ENCODE data around the gene C1QTNF1.
"Not testable (repeated sequence)": the region's sequence is repeated elsewhere in the genome, so short reads cannot be mapped to it uniquely, and the experiment has no call there.

Gene C1QTNF1

DNA sequence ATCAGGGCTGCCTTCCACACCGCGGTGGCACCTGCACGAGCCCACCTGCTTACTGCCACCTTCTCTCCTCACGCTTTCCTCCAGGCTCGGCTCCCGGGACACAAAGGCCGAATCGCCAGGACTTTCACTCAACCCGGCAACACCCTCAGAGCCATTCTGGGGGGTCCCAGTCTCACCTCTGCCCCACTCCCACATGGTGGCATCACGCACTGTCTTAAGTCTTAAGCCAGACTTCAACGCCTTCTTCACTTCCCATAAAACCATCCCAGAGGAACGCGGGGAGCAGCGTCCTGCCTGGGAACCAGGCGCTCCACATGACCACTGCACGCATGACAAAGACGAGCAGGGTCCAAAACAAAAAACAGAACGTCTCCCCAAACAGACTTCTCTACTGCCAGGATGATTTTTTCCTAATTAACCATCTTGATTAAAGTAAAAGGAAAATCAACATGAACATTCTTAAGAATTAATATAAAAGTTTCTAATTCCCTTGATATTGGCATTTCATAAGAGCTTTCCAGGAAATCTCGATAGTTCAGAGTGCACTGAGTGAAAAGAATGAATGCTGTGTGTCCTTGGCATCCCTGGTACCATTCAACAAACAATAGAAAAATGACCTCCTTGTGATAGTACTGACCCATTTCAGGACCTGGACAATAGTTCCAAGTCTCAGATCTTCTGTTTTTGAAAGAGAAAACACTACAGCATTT lies 17.0 kb upstream of the C1QTNF1 start:
- no peak for DNase-seq (ENCODE audit: low spot score)

DNA sequence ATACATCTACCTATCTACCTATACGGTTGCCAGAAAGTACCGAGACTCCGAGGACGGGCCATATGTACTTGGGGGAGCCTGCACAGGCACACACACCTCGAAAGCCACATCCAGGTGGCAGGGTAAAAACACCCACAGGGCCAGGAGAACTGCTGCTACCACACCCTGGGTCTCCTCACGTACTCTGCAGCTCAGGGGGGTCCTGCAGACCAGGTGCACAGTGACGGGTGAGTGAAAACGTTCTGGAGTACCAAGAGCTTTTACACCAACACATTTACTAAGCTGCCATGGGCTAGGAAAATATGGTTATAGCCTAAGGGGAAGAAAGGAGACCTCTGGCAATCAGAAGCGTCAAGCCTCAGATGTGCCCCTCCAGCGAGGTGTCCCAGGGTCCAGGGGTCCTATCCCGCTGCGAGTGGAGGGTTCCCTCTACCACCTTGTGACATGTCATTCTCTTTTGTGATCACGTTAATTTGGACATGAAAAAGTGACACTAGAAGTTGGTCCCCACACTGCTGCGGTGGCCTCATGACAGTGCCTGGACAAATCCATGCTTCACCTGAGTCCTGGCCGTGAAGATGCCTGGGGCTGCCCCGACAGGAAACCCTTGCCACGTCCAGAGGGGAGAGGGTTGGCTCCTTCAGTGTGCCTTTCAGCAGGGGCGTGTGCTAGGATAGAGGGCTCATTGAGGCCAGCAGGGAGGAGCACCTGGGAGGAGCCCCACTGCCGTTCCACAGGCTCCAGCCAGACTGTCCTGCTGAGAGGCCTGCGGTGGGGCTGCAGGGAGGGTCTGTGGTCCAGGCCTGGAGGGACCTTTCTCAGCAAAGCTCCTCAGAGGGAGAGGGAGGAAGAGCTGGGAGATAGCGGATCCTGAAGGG lies 16.2 kb upstream of the C1QTNF1 start:
- no peak for DNase-seq (ENCODE audit: low spot score)

DNA sequence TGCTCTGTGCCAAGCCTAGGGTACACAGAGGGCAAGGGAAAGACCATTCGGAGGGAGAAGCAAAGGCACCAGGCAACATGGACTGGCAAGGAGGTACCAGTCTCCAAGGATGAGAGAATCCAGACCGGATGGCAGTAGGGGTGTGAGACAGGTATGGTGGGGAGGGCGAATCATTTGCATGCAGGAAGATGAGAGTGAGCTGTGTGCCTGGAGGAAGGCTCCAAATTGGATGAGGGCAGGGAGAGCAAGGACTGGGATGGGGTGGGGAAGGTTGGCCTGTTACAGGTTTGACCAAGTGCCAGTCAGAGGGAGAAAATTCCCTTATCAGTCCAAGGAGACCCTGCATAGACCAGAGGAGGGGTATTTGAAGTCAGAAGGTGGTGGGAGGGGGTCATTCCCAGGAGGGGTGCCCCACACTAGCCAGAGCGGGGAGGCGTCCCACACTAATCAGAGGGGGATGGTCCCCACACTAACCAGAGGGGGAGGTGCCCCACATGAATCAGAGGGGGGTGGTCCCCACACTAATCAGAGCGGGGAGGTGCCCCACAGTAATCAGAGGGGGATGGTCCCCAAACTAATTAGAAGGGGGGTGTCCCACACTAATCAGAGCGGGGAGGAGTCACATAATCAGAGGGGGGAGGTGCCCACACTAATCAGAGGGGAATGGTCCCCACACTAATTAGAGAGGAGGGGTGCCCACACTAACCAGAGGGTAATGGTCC lies 15.1 kb upstream of the C1QTNF1 start:
- no peak for DNase-seq (ENCODE audit: low spot score)

DNA sequence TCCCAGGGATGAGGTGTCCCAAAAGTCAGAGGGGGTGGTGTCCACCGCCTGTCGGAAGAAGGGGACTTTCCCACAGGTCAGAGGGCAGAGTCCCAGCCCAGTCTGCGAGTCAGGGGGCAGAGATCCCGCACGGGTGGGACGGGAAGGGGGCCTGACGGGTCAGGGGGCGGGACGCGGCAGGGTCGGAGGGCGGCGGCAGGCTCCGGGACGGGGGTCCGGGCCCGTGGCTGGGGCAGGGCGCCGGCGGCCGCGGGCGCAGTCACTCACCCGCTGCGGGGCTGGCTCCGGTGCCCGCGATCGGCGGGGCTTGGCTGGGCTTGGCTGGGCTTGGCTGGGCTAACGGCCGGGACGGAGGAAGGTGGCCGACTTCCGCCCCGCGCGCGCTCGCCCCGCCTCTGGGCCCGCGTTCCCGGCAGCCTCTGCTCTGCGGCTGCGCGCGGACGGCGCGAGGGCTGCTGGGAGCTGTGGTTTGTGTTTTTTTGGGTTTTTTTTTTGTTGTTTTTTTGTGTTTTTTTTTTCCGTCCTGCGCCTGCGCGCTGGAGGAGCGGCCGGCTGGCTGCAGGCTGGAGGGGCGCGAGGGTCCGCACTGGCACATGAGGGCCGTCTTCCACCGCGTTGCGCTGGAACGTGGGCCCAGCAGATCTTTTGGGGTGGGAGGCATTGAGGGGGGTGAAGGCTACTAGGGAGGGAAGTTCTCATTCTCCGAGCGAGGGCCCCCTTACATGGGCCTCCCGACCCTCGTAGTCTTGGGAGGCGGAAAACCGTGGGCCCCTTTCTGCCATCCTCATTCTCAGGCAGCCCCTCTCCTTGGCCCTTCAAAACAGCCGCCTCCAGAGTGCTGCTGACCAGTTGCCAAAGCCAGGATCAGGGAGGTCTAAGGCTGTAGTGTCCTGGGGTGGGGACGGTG lies 14.3 kb upstream of the C1QTNF1 start, which contains the start of gene CANT1:
CANT1 (minus strand) TSS at position 368 of the 907 bp plus-strand sequence. CDS start 12,142 bp downstream, outside the sequence.
- DNase-seq (ENCODE audit: low spot score): peak; percentile 85

DNA sequence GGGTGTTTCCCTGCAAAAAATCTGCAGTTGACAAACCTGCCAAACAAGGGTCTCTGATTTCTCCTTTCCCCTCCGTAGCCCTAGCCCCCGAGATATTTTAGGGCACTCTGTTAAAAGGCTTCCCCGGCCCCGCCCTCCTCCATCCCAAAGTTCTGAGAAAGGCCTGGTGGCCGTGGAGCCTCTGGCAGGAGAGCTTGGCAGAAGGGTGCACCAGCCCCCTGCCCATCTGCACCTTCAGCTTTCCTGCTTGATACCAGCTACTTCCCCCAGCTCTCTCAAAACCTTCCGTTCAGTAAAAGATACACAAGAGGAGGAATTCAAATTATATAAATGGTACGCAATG lies 13.7 kb upstream of the C1QTNF1 start:
- DNase-seq (ENCODE audit: low spot score): no peak

DNA sequence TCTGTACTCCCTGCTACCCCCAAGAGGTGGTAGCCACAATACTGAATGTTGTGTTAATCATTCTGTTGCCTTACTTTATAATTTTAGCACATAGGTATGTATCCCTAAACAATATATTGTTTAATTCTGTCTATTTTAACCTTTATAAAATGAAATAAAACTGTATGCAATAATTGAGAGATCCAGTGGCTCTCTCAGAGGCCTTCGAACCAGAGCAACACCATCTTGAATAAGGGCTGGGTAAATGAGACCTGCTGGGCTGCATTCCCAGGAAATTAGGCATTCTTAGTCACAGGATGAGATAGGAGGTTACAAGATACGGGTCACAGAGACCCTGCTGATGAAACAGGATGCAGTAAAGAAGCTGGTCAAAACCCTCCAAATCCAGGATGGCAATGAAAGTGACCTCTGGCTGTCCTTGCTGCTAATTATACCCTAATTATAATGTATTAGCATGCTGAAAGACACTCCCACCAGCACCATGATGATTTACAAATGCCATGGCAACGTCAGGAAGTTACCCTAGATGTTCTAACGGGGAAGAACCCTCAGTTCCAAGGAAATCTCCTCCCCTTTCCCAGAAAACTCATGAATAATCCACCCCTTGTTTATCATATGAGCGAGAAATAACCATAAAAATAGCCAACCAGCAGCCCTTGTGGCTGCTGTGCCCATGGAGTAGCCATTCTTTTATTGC lies 12.4 kb upstream of the C1QTNF1 start:
- DNase-seq (ENCODE audit: low spot score): peak; percentile 62

DNA sequence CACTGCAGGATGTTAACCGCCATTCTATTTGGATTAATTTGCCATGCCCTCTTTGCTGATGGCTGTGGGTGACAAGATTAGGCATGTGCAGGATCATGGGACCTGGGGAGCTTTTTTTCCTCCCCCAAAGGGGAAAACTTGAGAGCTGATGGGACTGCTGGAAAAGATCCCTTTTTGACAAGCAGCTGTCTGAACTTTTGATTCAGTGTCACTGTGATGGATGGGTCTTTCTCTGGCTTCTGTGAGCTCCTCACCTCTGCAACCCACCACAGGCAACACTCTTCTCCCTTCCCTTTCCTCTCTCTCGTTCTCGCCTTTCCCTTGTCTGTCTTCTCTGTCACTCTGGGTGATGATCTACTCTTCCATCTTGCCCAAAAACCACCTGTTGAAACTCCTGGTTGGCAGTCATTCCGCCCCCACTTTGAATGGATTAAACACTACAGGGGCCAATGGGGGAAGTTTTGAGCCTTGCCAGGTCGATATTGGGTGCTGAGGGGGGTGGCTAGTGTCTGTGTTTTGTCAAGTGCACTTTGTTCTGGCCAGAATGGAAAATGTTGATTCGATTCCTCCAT lies 11.3 kb upstream of the C1QTNF1 start:
- DNase-seq (ENCODE audit: low spot score): no peak

DNA sequence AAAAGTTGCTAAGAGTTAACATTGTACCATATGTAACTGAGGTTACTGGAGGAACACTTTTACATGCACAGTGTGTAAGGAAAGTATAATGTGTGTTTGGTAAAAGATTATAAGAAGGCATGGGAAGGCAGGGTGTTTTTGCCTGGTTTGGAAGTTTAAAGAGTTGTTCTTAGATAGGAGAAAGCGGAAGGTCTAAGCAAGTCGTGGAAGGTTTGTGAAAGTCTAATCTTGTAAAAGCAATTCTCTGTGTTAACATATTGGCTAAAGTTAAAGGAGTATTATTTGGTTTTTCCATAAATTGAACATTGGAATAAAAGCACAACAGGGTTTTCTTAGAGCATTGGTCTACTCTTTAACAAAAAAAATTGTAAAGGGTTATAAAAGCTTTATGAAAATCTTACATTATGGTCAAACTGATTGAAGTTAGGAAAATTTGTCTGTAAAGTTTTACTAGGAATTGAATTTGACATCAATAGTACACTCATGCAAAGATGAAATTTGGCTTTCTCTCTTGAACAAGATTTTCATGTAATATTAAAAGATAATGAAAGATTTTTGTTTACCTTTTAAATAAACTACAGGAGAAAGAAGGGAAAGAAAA lies 9.7 kb upstream of the C1QTNF1 start:
- no peak for DNase-seq (ENCODE audit: low spot score)

DNA sequence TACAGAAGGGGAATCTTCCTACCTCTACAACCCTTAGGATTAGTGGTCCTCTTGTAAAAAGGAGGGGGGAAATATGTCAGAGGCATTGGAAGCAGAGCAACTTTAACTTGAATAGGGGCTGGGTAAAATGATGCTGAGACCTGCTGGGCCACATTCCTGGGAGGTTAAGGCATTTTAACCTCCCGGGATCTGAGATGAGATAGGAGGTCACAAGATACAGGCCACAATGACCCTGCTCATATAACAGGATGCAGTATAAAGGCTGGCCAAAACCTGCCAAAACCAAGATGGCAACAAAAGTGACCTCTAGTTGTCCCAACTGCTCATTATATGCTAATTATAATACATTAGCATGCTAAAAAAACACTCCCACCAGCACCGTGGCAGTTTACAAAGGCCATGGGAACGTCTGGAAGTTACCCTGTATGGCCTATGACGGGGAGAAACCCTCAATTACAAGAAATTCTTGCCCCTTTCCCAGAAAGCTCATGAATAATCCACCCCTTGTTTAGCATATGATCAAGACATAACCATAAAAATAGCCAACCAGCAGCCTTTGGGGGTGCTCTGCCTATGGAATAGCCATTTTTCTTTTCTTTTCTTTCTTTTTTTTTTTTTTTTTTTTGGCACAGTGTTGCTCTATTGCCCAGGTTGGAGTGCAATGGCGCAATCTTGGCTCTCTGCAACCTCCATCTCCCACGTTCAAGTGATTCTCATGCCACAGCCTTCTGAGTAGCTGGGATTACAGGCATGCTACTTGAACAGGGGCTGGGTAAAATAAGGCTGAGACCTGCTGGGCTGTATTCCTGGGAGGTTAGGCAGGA lies 6.2 kb upstream of the C1QTNF1 start:
- no peak for DNase-seq (ENCODE audit: low spot score)

DNA sequence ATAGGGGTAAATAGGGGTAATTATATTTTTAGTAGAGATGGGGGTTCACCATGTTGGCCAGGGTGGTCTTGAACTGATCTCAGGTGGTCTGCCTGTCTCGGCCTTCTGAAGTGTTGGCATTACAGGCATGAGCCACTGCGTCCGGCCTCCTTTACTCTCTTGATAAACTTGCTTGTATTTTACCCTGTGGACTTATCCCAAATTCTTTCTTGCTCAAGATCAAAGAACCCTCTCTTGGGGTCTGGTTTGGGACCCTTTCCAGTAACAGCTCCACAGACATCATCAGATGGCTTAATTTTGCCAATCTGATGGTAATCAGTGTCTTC lies 5.6 kb upstream of the C1QTNF1 start:
- DNase-seq (ENCODE audit: low spot score): no peak

DNA sequence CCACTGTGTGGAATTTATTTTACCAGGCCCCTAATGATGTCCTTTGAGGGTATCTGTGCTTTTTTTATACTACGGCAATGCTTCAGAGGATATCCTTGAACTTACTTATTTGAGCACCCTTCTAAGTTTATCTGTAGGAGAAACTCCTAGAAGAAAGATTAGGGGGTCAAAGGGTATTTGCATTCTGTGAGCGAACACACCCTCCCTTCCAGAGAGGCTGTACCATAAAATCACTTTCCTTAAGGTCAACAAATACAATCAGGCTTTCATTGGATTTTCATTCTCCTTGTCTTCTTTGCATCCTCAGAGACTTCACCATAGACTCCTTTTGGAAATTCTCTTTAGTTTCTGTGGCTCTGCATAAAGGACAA lies 4.7 kb upstream of the C1QTNF1 start:
- DNase-seq (ENCODE audit: low spot score): no peak

DNA sequence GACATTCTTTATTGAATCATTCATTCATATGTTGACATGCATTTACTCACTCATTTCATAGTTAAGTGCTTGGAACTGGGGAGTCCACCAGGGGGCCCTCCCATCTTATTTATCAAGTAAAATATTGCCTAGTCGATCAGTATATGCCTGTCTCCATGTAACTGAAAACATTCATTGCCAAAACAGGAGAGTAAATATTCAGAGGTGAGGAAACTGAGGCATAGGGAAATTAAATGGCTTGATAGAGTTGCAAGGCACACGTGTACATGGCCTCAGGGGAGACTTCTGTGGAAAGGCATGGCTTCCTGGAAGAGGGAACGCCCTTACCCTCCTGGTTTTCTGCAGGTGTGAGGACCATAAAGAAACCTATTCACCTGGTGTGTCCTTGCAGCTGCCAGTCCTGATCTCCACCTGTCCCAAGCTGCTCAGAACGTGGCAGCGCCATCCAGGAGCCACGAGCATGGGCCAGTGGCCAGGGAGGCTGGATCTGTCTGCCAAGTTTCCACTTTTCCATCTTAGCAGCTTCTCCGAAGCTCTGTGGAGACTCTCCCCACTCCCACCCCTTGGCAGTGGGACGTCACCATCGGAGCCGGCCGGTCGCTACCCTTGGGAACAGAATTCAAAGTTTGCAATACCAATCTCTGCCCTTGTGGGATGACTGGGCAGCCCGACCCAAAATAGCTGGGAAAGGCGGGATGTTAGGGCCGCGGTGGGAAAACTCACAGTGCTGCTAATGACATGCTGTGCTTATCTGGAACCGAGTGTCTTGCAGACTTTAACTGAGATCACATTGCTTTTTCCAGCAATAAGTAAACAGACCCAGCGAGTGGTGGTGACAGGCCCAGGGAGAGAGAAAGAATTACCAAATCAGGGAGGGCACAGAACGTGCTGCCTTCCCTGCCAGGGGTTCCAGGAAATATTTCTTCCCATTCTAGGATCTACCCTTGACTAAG lies 4.1 kb upstream of the C1QTNF1 start:
- peak; percentile 73 for DNase-seq (ENCODE audit: low spot score)

DNA sequence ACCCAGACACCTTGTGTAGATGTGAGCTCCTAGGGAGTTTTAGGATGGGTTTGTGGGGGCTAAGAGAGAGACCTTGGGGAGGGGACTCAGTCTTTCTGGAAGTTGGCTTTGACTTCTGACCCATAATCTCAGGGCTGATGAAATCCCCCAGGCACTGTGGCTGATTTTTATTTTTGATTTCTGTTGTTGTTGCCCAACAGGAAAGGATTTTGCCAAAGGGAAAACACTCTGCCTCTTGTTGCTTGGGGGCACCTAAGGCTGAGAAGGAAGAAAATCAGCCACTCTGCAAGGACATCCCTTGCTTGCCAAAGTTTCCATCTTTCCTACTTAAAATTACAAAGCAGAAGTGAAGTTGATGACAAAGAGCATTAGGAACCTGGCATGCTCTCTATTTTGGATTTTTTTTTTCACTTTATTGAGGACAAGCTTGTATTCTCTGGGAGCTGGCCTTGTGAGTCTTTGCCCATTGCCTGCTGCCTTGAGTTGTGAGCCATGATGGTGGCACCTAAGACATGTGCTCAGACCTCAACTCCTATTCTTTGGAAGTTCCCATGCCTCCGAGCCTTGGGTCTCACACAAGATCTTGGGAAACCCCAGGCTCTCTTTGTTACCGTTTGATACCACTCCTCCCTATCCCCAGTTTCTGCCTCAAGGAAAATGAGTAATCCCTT lies 3.2 kb upstream of the C1QTNF1 start:
- DNase-seq (ENCODE audit: low spot score): no peak

DNA sequence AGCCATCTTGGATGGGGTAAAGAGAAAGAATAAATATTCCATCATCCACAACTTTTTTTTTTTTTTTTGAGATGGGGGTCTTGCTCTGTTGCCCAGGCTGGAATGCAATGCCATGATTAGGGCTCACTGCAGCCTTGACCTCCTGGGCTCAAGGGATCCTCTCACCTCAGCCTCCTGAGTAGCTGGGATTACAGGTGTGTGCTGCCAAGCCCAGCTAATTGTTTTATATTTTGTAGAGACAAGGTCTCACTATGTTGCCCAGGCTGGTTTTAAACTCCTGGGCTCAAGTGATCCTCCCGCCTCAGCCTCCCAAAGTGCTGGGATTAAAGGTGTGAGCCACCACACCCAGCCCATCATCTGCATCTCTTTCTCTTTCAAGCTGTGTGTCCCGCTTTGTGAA lies 2.0 kb upstream of the C1QTNF1 start:
- not testable (repeated sequence) for DNase-seq (ENCODE audit: low spot score)

DNA sequence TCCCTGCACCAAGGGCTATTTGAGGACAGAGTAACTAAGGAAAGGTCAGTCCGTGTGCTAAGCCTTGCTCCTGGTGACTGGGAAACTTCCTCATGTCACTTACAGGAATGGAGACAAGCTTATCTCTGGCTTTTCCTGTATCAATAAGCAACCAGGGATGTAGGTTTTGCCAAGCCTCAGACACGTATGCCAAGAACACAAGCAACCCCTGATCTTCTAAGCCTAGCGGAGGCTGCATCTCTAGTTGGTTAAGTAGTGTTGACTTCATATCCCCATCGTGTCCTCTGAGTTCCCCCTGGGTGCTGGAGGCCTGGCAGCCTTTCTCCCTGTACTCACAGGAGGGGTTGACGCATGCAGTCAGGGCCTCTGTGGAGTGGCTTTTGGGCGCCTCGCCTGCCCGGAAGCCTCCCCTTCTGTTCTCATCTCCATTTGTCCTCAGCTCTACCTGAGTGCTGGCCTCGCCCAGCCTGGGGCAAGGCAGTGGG lies 1.4 kb upstream of the C1QTNF1 start:
- DNase-seq (ENCODE audit: low spot score): no peak

DNA sequence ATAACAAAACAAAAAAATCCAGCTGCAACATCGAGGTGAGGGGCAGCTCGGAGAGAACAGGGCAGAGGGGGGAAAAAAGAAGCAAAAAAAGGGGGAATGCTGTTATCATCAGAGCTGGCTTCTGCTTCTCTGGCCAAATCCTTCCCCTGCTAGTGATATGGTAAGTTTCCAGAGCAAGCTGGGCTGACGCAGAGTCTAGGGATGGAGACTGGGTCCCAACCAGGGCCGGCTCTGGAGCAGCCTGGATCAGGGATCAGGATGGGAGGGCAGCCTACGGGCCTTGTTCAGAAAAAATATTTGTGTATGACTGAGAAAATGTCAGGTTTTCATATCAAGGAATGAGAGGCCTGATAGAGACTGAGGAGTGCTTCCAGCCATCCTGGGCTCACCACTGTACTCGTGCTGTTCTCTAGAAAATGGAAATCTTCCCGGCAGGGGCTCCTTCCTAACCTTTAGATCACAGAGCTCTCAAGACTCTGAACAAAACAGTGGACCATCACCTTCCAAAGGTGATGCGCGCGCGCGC lies 726 bp upstream of the C1QTNF1 start:
- no peak for DNase-seq (ENCODE audit: low spot score)
